HG02884 (cell line): ENCODE results near the gene IQCF2.
"Not testable (repeated sequence)": the region's sequence is repeated elsewhere in the genome, so short reads cannot be mapped to it uniquely, and the experiment has no call there.

Source experiments
- ATAC-seq: cut with Tn5 transposase; IDR thresholded peaks from one replicate; pipeline ENCODE4 v1.9.1; 2021; ENCODE audit warnings: mild to moderate bottlenecking, moderate library complexity; ENCODE audit not compliant: unreplicated experiment

IQCF2 gene

GRCh38 chr3:51876186-51876585 is 14.8 kb downstream of the IQCF2 start:
- ATAC-seq = no peak

GRCh38 chr3:51879937-51880336 is 18.5 kb downstream of the IQCF2 start:
- ATAC-seq = no peak

- ATAC-seq = no peak
Measured at GRCh38 chr3:51886447-51886846, 25.0 kb downstream of the IQCF2 start.

GRCh38 chr3:51887620-51888019 is 26.2 kb downstream of the IQCF2 start:
- no peak for ATAC-seq

- ATAC-seq = no peak
Measured at GRCh38 chr3:51888463-51889105, 27.2 kb downstream of the IQCF2 start.

GRCh38 chr3:51891242-51892039 is 30.0 kb downstream of the IQCF2 start:
- ATAC-seq = no peak

- ATAC-seq = no peak
Measured at GRCh38 chr3:51894391-51894790, 33.0 kb downstream of the IQCF2 start.

GRCh38 chr3:51894939-51895338 is 33.5 kb downstream of the IQCF2 start:
- ATAC-seq = no peak

GRCh38 chr3:51896607-51897305 is 35.3 kb downstream of the IQCF2 start:
- ATAC-seq = no peak

- no peak for ATAC-seq
Measured at GRCh38 chr3:51897391-51897790, 36.0 kb downstream of the IQCF2 start.

GRCh38 chr3:51900043-51900442 is 38.6 kb downstream of the IQCF2 start:
- not testable (repeated sequence) for ATAC-seq

GRCh38 chr3:51902361-51902760 is 40.9 kb downstream of the IQCF2 start:
- ATAC-seq = not testable (repeated sequence)

GRCh38 chr3:51904034-51904823 is 42.8 kb downstream of the IQCF2 start:
- ATAC-seq = no peak

- no peak for ATAC-seq
Measured at GRCh38 chr3:51908026-51908425, 46.6 kb downstream of the IQCF2 start.
